HL-60 (cell line): Measurements from ENCODE around the gene ATP12A.

Source experiments
- GABPA ChIP-seq: IDR thresholded peaks from 2 replicates; pipeline ENCODE4 v1.6.1; 2012; ENCODE audit warnings: low read depth
- POLR2AphosphoS5 ChIP-seq: IDR thresholded peaks from 2 replicates; pipeline ENCODE4 v1.6.1; 2012; ENCODE audit warnings: low read depth
- SPI1 ChIP-seq: IDR thresholded peaks from 2 replicates; pipeline ENCODE4 v1.6.1; 2012; ENCODE audit warnings: low read depth, mild to moderate bottlenecking, borderline replicate concordance
- TF ChIP-seq, protein P1 (sequence below): IDR thresholded peaks from one replicate; pipeline ENCODE4 v1.5.1; 2011; ENCODE audit warnings: low read length, control low read depth, inconsistent platforms; ENCODE audit not compliant: insufficient read depth
- TF ChIP-seq, protein P2 (sequence below): IDR thresholded peaks from 2 replicates; pipeline ENCODE4 v1.6.1; 2012; ENCODE audit warnings: low read depth; ENCODE audit not compliant: insufficient replicate concordance

GRCh38 chr13:24632382-24633121 lies 47.7 kb upstream of the ATP12A start:
- TF ChIP-seq, protein P1, sequence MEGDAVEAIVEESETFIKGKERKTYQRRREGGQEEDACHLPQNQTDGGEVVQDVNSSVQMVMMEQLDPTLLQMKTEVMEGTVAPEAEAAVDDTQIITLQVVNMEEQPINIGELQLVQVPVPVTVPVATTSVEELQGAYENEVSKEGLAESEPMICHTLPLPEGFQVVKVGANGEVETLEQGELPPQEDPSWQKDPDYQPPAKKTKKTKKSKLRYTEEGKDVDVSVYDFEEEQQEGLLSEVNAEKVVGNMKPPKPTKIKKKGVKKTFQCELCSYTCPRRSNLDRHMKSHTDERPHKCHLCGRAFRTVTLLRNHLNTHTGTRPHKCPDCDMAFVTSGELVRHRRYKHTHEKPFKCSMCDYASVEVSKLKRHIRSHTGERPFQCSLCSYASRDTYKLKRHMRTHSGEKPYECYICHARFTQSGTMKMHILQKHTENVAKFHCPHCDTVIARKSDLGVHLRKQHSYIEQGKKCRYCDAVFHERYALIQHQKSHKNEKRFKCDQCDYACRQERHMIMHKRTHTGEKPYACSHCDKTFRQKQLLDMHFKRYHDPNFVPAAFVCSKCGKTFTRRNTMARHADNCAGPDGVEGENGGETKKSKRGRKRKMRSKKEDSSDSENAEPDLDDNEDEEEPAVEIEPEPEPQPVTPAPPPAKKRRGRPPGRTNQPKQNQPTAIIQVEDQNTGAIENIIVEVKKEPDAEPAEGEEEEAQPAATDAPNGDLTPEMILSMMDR = no peak
- TF ChIP-seq POLR2AphosphoS5 (no peak), SPI1 (no peak), GABPA (no peak)
- TF ChIP-seq, protein P2, sequence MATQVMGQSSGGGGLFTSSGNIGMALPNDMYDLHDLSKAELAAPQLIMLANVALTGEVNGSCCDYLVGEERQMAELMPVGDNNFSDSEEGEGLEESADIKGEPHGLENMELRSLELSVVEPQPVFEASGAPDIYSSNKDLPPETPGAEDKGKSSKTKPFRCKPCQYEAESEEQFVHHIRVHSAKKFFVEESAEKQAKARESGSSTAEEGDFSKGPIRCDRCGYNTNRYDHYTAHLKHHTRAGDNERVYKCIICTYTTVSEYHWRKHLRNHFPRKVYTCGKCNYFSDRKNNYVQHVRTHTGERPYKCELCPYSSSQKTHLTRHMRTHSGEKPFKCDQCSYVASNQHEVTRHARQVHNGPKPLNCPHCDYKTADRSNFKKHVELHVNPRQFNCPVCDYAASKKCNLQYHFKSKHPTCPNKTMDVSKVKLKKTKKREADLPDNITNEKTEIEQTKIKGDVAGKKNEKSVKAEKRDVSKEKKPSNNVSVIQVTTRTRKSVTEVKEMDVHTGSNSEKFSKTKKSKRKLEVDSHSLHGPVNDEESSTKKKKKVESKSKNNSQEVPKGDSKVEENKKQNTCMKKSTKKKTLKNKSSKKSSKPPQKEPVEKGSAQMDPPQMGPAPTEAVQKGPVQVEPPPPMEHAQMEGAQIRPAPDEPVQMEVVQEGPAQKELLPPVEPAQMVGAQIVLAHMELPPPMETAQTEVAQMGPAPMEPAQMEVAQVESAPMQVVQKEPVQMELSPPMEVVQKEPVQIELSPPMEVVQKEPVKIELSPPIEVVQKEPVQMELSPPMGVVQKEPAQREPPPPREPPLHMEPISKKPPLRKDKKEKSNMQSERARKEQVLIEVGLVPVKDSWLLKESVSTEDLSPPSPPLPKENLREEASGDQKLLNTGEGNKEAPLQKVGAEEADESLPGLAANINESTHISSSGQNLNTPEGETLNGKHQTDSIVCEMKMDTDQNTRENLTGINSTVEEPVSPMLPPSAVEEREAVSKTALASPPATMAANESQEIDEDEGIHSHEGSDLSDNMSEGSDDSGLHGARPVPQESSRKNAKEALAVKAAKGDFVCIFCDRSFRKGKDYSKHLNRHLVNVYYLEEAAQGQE = no peak
